VCaP (cell line): ENCODE measurements around the gene DOCK10.

Source experiments
- H3K27ac ChIP-seq: fragments of 450-650 bp; 2 replicates; pipeline ENCODE4 v1.5.1; 2017
- TF ChIP-seq, protein P1 (sequence below): fragments of 450-650 bp; conservative IDR thresholded peaks from 2 replicates; pipeline ENCODE4 v1.5.1; 2017; ENCODE audit warnings: mild to moderate bottlenecking, moderate library complexity

DOCK10 gene

DNA sequence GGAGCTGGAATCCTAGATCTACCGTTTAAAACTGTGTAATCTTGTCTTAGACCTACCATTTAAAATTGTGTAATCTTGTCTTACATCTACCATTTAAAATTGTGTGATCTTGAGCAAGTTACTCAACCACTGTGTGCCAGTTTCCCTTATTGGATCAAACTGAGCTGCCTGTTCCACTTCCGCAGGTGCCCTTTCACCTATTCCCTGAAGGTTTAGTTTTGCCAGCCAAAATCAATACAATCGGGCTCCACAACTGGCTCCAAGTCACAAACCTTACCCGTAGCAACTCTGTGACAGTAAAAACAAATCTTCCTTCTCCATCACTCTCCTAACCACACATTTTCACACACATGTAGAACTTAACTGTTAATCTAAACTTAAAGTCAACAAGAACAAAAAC, 20.1 kb downstream of the DOCK10 start:
- H3K27ac ChIP-seq, result peak overlapping the region; percentile 80
- TF ChIP-seq, protein P1, sequence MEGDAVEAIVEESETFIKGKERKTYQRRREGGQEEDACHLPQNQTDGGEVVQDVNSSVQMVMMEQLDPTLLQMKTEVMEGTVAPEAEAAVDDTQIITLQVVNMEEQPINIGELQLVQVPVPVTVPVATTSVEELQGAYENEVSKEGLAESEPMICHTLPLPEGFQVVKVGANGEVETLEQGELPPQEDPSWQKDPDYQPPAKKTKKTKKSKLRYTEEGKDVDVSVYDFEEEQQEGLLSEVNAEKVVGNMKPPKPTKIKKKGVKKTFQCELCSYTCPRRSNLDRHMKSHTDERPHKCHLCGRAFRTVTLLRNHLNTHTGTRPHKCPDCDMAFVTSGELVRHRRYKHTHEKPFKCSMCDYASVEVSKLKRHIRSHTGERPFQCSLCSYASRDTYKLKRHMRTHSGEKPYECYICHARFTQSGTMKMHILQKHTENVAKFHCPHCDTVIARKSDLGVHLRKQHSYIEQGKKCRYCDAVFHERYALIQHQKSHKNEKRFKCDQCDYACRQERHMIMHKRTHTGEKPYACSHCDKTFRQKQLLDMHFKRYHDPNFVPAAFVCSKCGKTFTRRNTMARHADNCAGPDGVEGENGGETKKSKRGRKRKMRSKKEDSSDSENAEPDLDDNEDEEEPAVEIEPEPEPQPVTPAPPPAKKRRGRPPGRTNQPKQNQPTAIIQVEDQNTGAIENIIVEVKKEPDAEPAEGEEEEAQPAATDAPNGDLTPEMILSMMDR, result no peak

DNA sequence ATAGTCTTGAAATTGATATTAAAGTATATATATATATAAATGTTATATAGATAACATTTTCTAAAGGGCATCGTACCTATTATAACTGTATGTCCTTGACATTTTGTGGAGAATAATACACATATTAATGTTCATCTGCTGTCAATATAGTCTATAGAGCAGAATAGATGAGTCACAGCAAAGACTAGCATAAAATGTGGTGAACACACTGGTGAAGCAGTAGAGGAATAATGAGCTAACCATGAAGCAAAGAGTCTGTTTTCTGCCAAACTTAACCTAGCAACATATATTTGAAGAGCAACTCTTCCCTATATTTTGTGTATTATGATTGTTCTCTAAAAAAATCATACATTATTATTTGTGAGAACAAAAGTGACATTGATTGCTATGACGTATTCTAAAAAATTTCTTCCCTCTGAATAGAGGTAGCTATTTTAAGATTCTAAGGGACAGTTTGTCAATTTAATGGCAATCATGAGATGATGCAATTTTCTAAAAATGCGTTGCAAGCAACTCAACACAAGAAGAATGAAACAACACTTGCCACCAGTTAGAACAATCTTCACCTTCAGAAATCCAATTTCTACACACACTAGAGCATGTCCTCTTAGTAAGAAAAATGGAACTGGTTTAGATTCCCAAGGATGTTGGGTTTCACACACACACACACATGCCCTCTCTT, 22.0 kb downstream of the DOCK10 start:
- H3K27ac ChIP-seq, result peak overlapping the region; percentile 80

DNA sequence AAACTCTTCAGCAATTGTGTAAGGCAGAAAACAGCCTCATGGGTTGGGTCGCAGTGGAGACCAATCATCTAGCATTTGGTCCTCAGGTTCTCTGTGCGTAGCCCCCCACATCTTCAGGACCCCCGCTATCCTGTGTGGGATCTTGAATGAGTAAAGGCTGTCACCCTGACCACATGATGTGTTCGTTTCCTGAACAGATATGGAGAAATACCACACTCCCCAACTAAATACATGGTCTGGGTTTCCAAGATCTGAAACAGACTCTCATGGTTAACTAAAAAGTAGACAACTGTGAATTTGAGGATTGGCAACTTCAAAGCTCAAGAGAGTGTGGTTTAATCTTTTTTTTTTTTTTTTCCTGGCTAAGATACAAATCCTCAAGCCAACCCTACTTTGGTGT, 23.2 kb downstream of the DOCK10 start:
- TF ChIP-seq, protein P1, result no peak
- peak overlapping the region; percentile 28; the same call in 1 of the 2 replicates for H3K27ac ChIP-seq

More for the DNA sequence above, 22.0 kb downstream of the DOCK10 start:
- TF ChIP-seq, protein P1, result no peak

DNA sequence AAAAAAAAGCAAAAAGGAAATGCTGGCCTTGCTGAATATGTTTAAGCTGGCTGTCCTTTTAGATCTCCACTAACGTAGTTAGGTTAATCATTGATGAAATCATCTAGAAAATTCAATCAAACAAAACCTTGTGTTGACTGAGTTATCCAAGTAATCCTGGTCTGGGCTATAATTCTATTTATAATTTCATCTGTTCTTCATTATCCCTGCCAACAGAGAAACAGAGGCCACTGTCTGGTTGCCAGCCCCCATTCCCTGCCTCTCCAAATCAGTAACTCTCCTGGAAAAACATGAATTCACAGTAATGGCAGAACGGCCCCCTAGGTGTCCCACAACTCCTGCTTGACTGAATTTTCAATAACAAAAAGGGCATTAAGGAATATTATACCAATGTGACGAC, 24.6 kb downstream of the DOCK10 start:
- TF ChIP-seq, protein P1, result no peak
- peak overlapping the region; percentile 79 for H3K27ac ChIP-seq

DNA sequence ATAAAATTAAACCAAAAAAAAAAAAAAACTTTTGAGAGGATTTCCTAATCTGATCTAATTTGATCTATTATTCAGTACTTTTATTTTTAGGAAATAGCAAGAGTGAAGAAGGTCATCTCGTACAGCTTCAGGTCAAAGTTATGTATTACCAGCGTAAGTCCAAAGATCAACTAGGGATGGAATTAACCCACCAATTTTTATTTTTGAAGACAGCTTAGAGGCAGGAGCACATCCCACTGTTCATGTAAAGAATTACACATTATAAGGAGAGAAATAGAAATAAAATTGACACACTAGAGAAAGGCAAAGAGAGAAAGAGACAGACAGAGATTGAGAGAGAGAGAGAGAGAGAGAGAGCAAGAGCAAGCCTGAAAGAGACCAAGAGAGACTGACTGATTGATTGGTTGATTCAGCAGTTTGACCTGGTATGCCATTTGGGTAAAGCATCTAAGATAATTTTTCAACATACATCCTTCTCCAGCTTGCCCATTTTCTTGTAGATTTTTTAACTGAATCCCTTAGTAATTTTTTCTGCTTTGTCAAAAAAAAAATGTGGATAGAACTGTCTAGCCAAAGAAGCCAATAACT, 25.1 kb downstream of the DOCK10 start:
- peak overlapping the region; percentile 79 for H3K27ac ChIP-seq
- TF ChIP-seq, protein P1, result 0 out of 2 replicates have a peak, but pooled peaks have one; percentile 10

DNA sequence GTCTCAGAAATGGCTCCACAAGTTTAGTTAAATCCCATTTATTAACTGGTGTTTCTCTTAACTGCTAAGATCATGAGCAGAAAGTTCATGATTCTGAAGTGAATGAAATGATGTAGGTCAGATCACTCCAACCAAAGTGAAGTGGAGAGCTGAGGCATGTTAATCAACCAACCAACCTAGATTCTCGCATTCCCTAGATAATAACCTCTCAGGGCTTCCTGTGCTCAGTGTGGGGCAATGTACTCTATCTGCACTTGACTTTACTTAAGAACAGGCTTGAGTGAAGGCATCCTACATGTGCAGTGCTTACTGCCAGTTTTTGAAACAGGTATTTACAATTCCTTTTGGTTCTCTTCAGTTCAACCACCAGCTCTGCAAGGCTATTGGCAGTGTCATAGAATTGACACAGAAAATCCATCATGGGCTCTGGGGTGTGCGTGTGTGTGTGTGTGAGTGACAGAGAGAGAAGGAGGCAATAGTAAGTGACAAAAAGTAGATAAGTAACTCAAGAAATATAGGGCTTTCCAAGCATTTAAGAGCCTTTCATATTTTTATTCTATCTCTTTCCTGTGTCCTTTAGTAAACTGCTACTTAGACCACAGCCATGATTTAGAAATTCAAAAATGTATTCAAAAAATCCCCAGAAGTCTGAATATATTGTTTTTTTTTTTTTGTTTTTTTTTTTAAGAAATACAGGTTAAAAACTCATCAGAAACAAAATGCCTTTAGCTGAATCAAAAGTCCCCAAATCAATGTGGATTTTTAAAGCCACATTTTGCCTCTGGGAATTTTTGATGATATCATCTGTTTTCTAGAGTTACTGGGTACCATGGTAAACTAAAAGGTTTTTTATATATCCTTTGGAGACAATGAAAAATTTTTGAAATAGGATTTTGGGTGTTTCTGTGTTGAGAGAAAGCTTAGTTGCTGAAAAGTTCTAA, 28.6 kb downstream of the DOCK10 start:
- TF ChIP-seq, protein P1, result no peak
- no peak overlapping the region for H3K27ac ChIP-seq

DNA sequence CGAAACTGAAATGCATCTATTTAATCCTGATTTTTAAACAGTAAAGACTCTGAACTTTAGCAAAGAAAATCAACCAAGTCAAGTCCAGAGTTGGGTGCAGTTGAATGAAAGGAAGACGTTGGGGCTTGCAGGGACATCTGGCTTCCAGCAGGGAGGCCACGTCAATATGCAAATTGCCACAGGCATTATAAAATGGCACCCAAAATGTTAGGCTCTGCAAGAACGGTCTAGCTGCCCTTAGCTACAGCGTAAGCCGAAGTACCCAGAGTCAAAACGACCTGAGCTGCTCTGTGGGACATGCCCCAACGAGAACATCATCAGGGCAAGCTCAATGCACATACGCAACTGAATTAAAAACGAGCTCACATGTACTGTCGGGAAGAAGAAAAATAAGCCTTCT, 30.7 kb downstream of the DOCK10 start:
- TF ChIP-seq, protein P1, result no peak
- H3K27ac ChIP-seq, result no peak overlapping the region
